Ammon's horn (tissue), 1 donor: ENCODE measurements around the gene CAMTA2.

Source experiments
- DNase-seq: peaks from one replicate; pipeline ENCODE4 v3.0.0-alpha.2; 2016; ENCODE audit warnings: low spot score

CAMTA2 gene

GRCh38 chr17:5002121-5002788, 14.8 kb upstream of the CAMTA2 start:
- no peak for DNase-seq

DNA sequence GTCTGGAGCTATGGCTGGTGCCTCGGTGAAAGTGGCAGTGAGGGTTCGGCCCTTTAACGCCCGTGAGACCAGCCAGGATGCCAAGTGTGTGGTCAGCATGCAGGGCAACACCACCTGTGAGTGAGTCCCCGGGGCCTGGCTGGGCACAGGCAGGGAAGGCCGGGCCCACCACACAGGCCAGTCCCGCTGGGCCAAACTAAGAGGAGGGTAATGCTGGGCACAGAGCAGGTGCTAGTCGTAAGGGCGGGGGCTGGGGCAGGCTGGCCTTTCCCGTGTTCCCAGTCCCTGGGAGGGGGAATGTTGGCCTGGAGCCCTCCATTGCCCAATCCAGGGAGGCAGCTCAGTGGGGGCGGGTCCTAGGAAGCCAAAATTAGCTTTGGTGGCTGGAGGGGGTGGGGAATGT, 12.8 kb upstream of the CAMTA2 start:
- no peak for DNase-seq

- DNase-seq, result no peak
Observed at GRCh38 chr17:4999430-5000093, 12.1 kb upstream of the CAMTA2 start.

DNA sequence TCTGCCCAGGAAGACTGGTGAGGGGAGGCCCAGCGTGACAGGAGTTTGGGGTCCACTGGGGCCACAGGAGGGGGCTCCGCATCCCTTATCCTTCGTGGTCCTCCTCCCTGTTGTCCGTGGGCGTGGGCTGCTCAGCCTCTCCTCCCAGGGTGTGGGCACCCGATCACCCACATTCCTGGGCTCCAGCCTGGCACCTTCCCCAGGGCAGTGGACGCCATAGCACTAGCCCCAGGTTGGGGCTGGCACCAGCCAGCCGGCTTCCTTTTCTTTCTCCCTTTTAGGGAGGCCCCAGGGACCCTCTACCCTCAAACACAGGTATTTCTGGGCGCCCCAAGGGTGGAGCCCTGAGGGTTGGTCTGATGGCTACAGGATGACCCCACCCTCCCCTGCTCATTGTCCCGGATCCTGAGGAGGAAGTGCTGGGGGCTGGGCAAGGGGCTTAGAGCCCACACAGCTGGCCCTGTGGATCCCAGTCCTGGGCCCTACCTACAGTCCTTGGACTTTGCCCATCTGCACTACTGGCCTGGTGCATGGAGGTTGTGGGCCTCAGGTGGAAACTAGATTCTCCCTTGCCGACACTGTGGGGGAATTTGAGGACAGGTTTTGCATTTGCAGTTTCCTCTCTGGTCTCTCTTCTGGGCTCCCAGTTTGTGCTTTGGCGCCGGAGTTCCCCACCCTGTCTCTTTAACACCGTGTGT, 11.4 kb upstream of the CAMTA2 start:
- DNase-seq, result no peak

DNA sequence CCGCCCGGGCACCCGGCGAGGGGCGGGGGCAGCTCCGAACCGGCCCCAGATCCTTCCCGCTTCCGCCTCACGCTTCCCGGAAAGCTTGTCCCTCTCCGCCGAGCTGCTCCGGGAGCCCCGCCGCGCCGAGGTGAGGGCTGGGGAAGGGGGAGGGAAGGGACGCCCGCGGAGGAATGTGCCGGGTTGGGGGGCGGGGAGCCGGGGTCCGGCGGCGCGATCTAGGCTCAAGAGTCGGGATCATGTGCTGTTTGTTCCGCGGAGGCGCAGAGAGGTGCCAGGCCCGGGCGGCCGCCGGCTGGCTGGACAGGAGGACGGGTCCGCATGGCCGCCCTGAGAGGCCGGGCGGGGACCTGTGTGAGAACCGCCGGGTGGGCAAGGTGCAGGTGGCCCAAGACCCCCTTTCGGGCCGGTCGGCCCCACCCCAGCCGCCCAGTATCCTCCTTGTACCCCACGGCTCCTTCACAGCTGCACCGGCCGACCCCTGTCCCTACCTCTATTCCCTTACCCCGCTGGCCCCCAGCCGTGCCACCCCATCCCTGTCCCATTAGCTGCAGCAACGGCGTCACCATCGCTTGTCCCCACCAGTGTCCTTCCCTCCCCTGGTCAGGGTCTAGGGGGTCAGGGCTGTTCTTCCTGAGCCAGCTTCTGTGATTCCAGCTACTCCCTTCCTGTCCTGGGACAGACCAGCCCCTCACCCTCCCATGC, 10.7 kb upstream of the CAMTA2 start:
- no peak for DNase-seq

- DNase-seq, result peak; percentile 96
Observed at GRCh38 chr17:4997302-4998026, 10.0 kb upstream of the CAMTA2 start, which contains the start of the genes INCA1 and KIF1C. INCA1 (minus strand) TSS chr17:4997522; CDS start chr17:4994437, 3,085 bp downstream. KIF1C (plus strand) TSS chr17:4997950; CDS start chr17:5000247, 2,297 bp downstream.

DNA sequence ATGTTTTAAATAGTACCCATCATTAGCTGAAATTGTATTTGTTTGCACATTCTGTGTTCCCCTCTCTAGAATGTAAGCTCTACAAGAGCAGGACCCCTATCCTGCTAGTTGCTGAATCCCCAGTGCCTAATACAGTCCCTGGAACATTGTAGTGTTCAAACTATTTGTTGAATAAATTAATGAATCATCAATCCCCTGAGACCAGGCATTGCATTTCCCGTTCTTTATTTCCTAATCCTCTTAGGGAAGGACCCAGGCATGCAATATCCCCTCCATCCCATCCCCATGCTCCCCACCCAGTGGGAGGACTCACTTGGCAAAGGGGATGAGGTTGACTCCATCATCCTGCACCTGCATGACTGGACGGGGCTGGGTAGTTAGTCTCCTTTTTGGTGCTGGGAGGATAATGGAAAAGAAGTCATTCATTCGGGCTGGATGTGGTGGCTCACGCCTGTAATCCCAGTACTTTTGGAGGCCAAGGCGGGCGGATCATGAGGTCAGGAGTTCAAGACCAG, 6.7 kb upstream of the CAMTA2 start:
- no peak for DNase-seq

DNA sequence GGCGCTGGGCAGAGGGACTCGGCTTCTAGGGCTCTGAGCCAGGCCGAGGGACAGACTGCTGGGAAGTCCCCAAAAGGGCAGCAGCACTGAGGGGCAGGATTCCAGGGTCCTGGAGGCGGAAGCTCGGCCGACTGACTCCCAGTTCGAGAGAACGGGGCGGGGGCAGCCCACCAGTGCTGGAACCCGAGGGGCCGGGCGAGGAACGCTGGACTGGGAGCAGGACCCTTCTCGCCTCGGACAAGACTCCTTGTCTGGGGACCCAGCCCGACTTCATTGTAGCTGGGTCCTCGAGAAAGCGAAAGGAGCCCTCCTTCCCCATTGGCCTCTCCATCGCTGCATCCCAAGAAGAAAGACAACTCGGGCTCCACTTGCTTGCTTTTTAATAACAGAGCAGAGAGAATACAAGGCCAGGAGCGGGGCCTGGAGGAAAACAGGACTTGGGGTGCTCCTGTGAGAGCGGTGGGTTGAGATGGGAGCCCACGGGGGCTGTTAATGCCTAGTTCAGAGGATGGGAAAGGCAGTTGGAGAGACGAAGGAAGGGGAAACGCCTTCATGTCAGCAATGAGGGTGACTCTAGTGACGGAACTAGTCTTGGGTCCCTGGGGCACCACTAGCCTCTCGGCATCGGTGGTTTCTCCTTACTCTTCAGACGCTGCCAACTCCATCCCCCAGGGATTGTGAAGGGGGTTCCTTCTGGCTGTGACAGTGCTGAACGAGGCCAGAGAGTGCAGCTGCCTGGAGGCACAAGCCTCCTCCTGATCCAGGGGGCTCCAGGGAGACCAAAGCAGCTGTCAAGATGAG, 492 bp upstream of the CAMTA2 start:
- DNase-seq, result no peak

DNA sequence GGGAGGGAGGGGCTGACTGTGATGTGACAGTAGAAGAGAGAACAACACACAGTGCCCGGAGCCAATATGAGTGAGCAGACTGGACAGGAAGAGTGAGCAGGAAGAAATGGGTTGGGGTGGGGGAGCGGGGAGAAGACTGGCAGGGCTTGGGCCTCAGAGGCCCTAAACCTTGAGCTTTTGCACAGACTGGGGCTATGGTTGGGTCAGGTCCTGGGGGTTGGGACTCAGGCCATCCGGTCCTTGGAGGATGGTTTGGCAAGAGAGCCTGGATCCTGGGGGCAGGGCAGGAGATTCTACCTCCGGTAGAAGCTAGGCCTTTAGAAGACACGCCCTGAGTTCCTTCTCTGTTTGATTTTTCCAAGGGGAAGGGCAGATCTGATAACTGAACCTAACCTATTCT, 1.1 kb downstream of the CAMTA2 start:
- DNase-seq, result no peak

- DNase-seq, result no peak
Observed at GRCh38 chr17:4982305-4982704, 5.2 kb downstream of the CAMTA2 start.

GRCh38 chr17:4980644-4981216, 6.7 kb downstream of the CAMTA2 start:
- peak; percentile 51 for DNase-seq

DNA sequence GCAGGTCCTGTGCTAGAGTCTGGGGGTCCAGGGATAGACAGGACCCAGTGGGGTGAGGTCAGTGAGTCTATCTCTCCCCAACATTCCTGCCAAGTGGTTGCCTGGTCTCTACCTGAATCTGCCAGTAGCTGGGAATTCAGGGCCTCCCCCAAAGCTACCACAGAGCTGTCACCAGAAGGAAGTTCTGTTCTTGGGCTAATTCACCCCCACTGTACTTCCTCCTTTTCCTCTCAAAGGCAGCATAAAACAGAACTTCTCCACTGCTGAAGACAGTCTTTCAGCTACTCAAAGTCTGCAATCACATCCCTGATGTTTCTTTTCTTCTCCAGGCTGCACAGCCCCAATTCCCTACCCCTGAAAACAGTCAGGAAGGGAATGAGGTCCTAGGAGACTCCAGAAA, 8.7 kb downstream of the CAMTA2 start:
- peak; percentile 53 for DNase-seq

DNA sequence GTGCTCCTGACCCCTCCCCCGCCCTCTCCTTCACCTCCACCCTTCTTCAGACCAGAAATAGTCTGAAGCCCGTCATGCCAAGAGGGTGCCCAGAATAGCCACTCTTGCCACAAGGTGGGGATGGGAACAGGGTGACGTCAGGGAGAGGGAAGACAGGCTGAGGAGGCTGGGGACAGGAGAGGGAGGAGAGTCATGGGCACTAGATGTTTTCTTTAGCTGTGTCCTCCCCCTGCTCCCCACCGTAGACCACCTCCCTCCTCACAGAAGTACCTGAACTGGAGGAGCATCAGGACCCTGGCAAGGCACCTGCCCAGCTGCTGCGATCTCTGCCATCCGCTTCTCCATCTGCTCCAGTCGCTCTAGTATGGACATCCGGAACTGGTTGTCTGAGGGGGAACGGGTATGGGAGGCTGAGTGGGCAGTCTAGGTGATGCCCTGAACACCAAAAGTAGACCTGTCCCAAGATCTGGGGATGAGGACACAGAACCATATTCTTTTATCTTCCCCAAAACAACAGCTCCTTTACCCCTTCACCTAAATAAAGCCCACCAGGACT, 13.3 kb downstream of the CAMTA2 start:
- no peak for DNase-seq

DNA sequence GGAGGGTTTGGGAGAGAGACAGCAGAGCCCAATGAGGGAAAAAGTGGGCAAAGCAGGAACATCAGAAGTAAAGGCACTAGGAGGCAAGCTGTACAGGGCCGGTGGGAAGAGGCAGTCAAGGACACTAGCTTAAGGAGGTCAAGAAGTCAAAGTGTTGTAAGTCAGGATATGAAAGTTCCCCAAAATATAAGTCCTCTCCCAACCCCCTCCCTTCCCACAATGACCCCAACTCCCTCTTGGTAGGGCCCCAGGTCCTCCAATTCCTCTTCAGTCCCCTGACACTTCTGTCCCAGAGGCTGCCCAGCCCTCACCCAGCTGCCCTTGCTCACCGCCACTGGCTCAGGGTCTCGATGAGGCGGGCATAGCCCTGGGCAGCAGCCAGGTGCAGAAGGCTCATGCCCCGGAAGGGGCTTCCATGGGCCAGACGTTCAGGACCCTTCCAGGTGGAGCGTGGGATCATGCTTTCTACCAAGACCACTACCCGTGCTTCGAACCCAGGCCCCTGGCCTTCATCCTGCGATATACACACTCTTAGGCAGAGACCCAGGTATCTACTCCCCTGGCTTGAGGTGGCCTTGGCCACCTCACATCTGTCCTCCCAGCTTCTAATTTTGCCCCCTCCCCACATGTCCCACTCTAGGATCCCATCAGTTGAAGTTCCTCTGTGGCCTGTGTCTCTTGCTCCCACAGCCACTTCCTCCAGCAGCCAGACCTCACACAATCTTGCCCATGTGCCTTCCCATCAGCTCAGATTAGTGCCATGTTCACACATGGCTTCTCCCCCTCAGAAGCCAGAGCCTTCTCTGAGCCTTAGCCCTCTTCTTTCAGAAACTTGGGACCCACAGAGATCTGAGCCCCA, 14.0 kb downstream of the CAMTA2 start:
- DNase-seq, result no peak

DNA sequence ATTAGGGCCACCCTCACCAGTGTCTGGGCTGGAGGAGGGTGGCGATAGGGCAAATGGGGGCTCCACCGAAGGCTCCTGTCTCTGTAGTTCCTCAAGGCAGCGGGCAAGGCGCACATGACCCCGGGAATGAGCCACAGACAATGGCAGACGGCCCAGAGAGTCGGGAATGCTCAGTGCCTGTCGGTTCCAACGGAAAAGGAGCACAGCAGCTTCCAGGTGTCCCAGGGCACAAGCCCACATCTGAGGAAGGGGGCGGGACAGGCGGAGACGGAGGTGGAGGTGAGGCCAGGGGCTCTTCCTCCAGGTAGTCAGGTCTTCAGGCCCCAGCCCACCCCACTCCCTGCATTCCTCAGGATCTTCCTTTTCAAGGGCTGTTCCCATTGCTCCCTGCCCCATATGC, 14.7 kb downstream of the CAMTA2 start:
- DNase-seq, result no peak

- DNase-seq, result no peak
Observed at GRCh38 chr17:4972322-4972721, 15.2 kb downstream of the CAMTA2 start.

DNA sequence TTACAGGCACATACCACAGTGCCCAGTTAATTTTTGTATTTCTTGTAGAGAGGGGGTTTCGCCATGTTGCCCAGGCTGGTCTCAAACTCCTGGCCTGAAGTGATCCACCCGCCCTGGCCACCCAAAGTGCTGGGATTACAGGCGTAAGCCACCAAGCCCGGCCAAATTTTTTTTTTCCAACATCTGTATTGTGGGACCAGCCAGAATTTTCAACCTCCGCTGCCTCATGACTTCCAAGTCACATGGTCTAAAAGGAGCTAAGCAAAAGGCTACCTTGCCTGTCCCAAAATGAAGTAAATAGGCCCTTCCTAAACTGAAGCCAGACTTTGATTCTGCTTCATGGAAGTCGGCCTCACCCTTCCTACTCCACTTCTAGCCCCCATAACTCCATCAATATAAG, 15.6 kb downstream of the CAMTA2 start:
- no peak for DNase-seq

GRCh38 chr17:4970273-4970672, 17.2 kb downstream of the CAMTA2 start:
- no peak for DNase-seq

- no peak for DNase-seq
Observed at GRCh38 chr17:4969551-4970173, 17.8 kb downstream of the CAMTA2 start.
